ENCODE measurements around the gene ABCC11.

DNA sequence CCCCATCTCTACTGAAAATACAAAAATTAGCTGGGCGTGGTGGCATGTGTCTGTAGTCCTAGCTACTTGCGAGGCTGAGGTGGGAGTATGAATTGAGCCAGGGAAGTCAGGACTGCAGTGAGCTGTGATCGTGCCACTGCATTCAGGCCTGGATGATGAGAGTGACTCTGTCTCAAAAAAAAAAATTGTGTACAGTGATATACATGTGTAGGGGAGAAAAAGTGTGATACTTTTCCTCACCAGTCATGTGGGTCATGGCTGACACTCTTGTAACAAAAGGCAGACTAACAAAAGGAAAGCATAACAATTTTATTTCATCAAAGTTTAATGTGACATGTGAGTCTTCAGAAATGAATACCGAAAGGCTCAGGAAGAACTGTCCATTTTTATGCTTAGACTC lies 89.5 kb downstream of the ABCC11 start:
- TF ChIP-seq SP1 (IDR thresholded peaks at IDR 0.05) (no peak), PKNOX1 (IDR thresholded peaks at IDR 0.05) (no peak), FOXM1 (IDR thresholded peaks at IDR 0.05; ENCODE audit: borderline replicate concordance) (no peak), FOXA1 (IDR thresholded peaks at IDR 0.05) (no peak), TARDBP (IDR thresholded peaks at IDR 0.05) (no peak)
